CD4-positive, alpha-beta T cell (primary cell): ENCODE measurements around the gene ASS1. TPM values are rescaled to one million over a fixed set of nuclear protein-coding genes. Genes with fewer than 3 reads are reported as not detected.

Source experiments
- ATAC-seq: fragments of 200-7000 bp; cut with Tn5 transposase; one replicate; pipeline ENCODE4 v1.10.0; 2022; ENCODE audit warnings: mild to moderate bottlenecking; ENCODE audit not compliant: poor library complexity
- CTCF ChIA-PET: fragments of 350-600 bp; sonication (Branson Sonifier 250); formaldehyde crosslinking; loops from one replicate; lab custom pipeline; 2021; ENCODE audit warnings: antibody characterized with exemption, inconsistent platforms; lab: Charles Lee
- POLR2A ChIA-PET: fragments of 350-600 bp; sonication (Branson Sonifier 250); formaldehyde crosslinking; loops from one replicate; lab custom pipeline; 2021; ENCODE audit warnings: antibody characterized with exemption, inconsistent platforms; lab: Charles Lee
- DNase-seq, 14 experiments: peaks; one replicate each; pipeline ENCODE4 v3.0.0-alpha.2; 2013 to 2020; ENCODE audit warnings: mixed read lengths in 2 of 14
- H3K27ac ChIP-seq, 2 donors: one replicate each; pipeline versions ENCODE4 v1.5.1 to v1.7.0; 2013; ENCODE audit warnings: low read length in 2 of 2, low read depth in 1 of 2, mild to moderate bottlenecking in 1 of 2
- H3K27me3 ChIP-seq, 2 experiments: 1 replicate in 1 of 2; 2 replicates in 1 of 2; pipeline versions ENCODE4 v1.6.1 to v1.7.0; 2013; ENCODE audit warnings: low read length in 2 of 2, control low read depth in 1 of 2, mild to moderate bottlenecking in 1 of 2, moderate library complexity in 1 of 2; ENCODE audit not compliant: insufficient read depth in 2 of 2, control insufficient read depth in 1 of 2
- H3K36me3 ChIP-seq: one replicate; pipeline ENCODE4 v1.6.1; 2013; ENCODE audit warnings: low read length, control low read depth; ENCODE audit not compliant: insufficient read depth
- H3K4me1 ChIP-seq: one replicate; pipeline ENCODE4 v1.6.1; 2013; ENCODE audit warnings: low read length, control low read depth; ENCODE audit not compliant: insufficient read depth
- H3K4me3 ChIP-seq: one replicate; pipeline ENCODE4 v1.5.1; 2013; ENCODE audit warnings: mild to moderate bottlenecking, low read length, moderate library complexity
- H3K9me3 ChIP-seq, 2 experiments: 1 replicate in 1 of 2; 2 replicates in 1 of 2; pipeline versions ENCODE4 v1.6.1 to v1.7.0; 2013; ENCODE audit warnings: low read length in 2 of 2, mild to moderate bottlenecking in 2 of 2, control low read depth in 1 of 2, moderate library complexity in 1 of 2; ENCODE audit not compliant: control insufficient read depth in 1 of 2, insufficient read depth in 1 of 2
- H3K27ac Mint-ChIP-seq: one replicate; pipeline ENCODE4 v1.8.0; 2020; ENCODE audit warnings: mixed read lengths
- H3K27me3 Mint-ChIP-seq: one replicate; pipeline ENCODE4 v1.8.0; 2021; ENCODE audit warnings: mixed read lengths
- H3K36me3 Mint-ChIP-seq: one replicate; pipeline ENCODE4 v1.8.0; 2021; ENCODE audit warnings: low read depth, mixed read lengths
- H3K4me1 Mint-ChIP-seq: one replicate; pipeline ENCODE4 v1.8.0; 2021; ENCODE audit warnings: low read depth, mixed read lengths
- H3K4me3 Mint-ChIP-seq: one replicate; pipeline ENCODE4 v1.8.0; 2020; ENCODE audit warnings: mild to moderate bottlenecking, mixed read lengths
- H3K9me3 Mint-ChIP-seq: one replicate; pipeline ENCODE4 v1.8.0; 2020; ENCODE audit warnings: mixed read lengths
- intact Hi-C, 2 experiments: fragments of 100-400 bp; cut with DNase I in 1 of 2; cut with micrococcal nuclease in 1 of 2; formaldehyde crosslinking; loops; one replicate each; pipeline versions ENCODE4 v1.15.1 to v1.9.0; 2023 to 2025; cut with DNase I, micrococcal nuclease
- total RNA-seq, 174 experiments: library from RNA in 2 of 174; stranded (reverse) in 2 of 174; gene quantifications; one replicate each; pipeline ENCODE4 v1.2.3 and lab custom pipeline; 2021 to 2026
- TF ChIP-seq, protein P1 (sequence below): fragments of 200-600 bp; IDR thresholded peaks from one replicate; pipeline ENCODE4 v1.8.0; 2022; ENCODE audit warnings: antibody characterized with exemption, mild to moderate bottlenecking

ASS1 gene
- total RNA-seq, 2 experiments from 2014 or later, result not detected

GRCh38 chr9:130479587-130479986 lies 34.8 kb downstream of the ASS1 start:
- Histone ChIP-seq H3K27ac (no peak overlapping the region), H3K27me3 (peaks cover 9 to 21% of the 10 kb centered on the region in 2 experiments), H3K36me3 (no peaks in the 10 kb centered on the region), H3K4me1 (no peaks in the 10 kb centered on the region), H3K4me3 (no peak overlapping the region), H3K9me3 (no peaks in the 10 kb centered on the region)
- no peak overlapping the region for H3K27ac Mint-ChIP-seq
- H3K36me3 Mint-ChIP-seq, result no peaks in the 10 kb centered on the region
- POLR2A ChIA-PET, result no interaction called here
- no peak overlapping the region for H3K4me3 Mint-ChIP-seq
- peaks cover 26% of the 10 kb centered on the region for H3K27me3 Mint-ChIP-seq
- TF ChIP-seq, protein P1, sequence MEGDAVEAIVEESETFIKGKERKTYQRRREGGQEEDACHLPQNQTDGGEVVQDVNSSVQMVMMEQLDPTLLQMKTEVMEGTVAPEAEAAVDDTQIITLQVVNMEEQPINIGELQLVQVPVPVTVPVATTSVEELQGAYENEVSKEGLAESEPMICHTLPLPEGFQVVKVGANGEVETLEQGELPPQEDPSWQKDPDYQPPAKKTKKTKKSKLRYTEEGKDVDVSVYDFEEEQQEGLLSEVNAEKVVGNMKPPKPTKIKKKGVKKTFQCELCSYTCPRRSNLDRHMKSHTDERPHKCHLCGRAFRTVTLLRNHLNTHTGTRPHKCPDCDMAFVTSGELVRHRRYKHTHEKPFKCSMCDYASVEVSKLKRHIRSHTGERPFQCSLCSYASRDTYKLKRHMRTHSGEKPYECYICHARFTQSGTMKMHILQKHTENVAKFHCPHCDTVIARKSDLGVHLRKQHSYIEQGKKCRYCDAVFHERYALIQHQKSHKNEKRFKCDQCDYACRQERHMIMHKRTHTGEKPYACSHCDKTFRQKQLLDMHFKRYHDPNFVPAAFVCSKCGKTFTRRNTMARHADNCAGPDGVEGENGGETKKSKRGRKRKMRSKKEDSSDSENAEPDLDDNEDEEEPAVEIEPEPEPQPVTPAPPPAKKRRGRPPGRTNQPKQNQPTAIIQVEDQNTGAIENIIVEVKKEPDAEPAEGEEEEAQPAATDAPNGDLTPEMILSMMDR, result no peak
- intact Hi-C loops, result no loop called here
- CTCF ChIA-PET, result no interaction called here
- DNase-seq (no peak), ATAC-seq (no peak)
- no peaks in the 10 kb centered on the region for H3K4me1 Mint-ChIP-seq
- H3K9me3 Mint-ChIP-seq, result no peaks in the 10 kb centered on the region

GRCh38 chr9:130480673-130481072 lies 35.9 kb downstream of the ASS1 start:
- no peak for ATAC-seq

GRCh38 chr9:130482463-130482862 lies 37.7 kb downstream of the ASS1 start:
- Mint-ChIP-seq H3K27ac (no peak overlapping the region), H3K4me3 (no peak overlapping the region), H3K9me3 (no peaks in the 10 kb centered on the region), H3K27me3 (peaks cover 34% of the 10 kb centered on the region), H3K4me1 (no peaks in the 10 kb centered on the region), H3K36me3 (no peaks in the 10 kb centered on the region)
- Histone ChIP-seq H3K27me3 (peaks cover 8 to 16% of the 10 kb centered on the region in 2 experiments), H3K36me3 (no peaks in the 10 kb centered on the region), H3K4me3 (no peak overlapping the region), H3K4me1 (no peaks in the 10 kb centered on the region), H3K27ac (no peak overlapping the region), H3K9me3 (no peaks in the 10 kb centered on the region)
- CTCF ChIA-PET, result no interaction called here
- DNase-seq, result no peak
- ATAC-seq, result no peak
- TF ChIP-seq, protein P1, result no peak
- intact Hi-C loops, result no loop called here
- POLR2A ChIA-PET, result no interaction called here

More at GRCh38 chr9:130480673-130481072, 35.9 kb downstream of the ASS1 start:
- Histone ChIP-seq H3K27ac (no peak overlapping the region), H3K36me3 (no peaks in the 10 kb centered on the region), H3K4me3 (no peak overlapping the region), H3K4me1 (no peaks in the 10 kb centered on the region), H3K9me3 (no peaks in the 10 kb centered on the region), H3K27me3 (peaks cover 8 to 21% of the 10 kb centered on the region in 2 experiments)
- H3K27ac Mint-ChIP-seq, result no peak overlapping the region
- no peak for DNase-seq
- no peaks in the 10 kb centered on the region for H3K4me1 Mint-ChIP-seq
- H3K36me3 Mint-ChIP-seq, result no peaks in the 10 kb centered on the region
- H3K4me3 Mint-ChIP-seq, result no peak overlapping the region
- peaks cover 28% of the 10 kb centered on the region for H3K27me3 Mint-ChIP-seq
- TF ChIP-seq, protein P1, result no peak
- ChIA-PET CTCF (no interaction called here), POLR2A (no interaction called here)
- intact Hi-C loops, result no loop called here
- no peaks in the 10 kb centered on the region for H3K9me3 Mint-ChIP-seq
